8988T (cell line): ENCODE measurements around the gene G3BP2.

Experiments
- DNase-seq: peaks from one replicate; pipeline ENCODE4 v3.0.0; 2011

Gene G3BP2

DNA sequence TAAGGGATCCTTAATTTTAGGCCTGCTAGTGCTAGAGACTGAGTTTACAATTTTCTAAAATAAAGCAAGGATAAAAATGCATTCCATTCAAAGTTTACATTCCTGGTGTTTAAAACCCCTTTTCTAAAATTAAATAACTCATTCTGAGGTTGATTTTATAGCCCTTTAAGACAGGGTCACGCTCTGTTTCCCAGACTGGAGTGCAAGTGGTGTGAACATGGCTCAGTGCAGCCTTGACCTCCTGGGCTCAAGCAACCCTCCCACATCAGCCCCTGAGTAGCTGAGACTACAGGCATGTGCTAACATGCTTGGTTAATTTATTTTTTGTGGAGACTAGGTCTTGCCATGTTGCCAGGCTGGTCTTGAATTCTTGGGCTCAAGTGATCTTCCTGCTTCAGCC is 36.0 kb downstream of the G3BP2 start:
- no peak for DNase-seq

GRCh38 chr4:75634951-75635350 is 38.3 kb downstream of the G3BP2 start:
- no peak for DNase-seq

DNA sequence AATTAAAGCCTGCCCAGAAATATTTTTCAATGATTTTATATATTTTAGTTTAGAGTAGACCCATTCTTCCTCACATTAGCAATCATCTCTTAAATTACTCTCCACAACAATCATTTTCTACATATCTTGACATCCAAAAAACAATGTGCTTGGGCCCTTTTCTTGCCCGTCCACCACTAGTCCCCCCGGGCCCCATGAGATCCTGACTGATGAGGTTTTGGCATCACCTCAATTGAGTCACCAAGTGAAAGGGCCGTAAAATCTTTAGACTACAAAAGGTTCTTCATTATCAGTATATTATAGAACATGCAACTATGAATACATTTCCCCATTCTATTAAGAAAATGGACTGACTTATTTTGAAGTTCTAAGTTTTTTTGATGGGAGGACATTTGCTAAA is 38.9 kb downstream of the G3BP2 start:
- no peak for DNase-seq

DNA sequence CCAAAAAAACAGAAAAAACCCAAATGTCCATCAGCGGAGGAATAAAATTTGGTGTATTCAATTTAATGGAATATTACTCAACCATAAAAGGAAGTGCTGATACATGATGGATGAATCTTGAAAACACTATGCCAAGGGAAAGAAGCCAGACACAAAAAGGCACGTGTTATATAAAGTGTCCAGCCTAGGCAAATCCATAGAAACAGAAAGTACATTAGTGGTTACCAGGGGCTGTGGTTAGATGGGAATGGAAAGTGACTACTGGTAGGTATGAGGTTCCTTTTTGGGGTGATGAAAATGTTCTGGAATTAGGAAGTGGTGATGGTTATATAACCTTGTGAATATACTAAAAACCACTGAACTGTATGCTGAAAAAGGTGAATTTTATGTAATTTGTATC is 39.4 kb downstream of the G3BP2 start:
- DNase-seq, result no peak

DNA sequence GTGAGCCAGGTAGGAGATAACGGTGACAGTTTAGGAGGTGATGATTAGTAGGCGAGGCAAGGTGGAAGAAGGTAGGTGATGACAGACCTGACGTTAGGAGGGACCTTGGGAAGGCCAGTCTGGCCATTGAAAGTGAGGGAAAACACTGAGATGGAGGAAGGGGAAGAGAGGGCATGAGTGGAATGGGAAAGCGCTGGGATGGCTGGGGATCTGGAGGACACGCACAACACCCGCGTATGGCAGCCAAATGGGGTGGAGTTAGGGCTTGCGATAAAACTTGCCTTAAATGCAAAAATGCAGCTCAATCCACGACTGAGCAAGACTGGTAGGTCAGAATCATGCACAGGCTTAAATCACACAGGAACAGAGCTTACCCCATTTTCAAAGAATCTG is 42.3 kb downstream of the G3BP2 start:
- no peak for DNase-seq

- no peak for DNase-seq
Observed at GRCh38 chr4:75630174-75630936, 42.9 kb downstream of the G3BP2 start, which contains the start of gene CDKL2. Gene CDKL2 (minus strand): TSS chr4:75630528. CDS start chr4:75625988, 4,540 bp downstream.

DNA sequence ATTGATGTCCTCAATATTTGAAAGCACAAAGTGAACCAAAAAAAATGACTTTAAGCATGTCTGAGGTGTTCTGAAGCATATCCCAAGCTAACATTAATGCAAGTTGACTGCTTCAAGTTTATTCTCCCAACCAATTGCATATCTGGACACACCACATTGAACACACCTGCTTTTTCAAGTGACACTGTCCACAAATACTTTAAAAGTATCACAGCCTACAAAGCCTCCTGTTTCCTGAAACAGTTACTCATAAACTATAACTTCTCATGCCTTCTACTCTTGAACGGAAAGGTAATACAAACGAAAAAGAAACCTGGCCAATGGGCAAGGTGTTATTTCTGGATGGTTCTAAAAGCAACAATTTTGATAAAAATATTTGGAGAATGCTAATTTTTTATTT is 44.0 kb downstream of the G3BP2 start:
- DNase-seq, result no peak

DNA sequence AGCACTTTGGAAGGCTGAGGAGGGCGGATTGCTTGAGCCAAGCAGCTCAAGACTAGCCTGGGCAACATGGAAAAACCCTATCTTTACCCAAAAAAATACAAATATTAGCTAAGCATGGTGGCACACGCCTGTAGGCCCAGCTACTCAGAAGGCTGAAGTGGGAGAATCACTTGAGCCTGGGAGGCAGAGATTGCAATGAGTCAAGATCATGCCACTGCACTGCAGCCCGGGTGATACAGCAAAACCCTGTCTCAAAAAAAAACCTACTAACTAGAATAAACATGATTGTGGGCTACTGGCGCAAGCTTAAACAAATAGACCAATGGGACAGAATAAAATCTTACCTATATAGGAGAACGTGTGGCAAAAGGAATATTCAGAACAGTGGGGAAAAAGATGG is 50.2 kb downstream of the G3BP2 start:
- DNase-seq, result no peak

- DNase-seq, result no peak
Observed at GRCh38 chr4:75621715-75622114, 51.5 kb downstream of the G3BP2 start.

GRCh38 chr4:75612306-75612705 is 60.9 kb downstream of the G3BP2 start:
- no peak for DNase-seq

- no peak for DNase-seq
Observed at GRCh38 chr4:75605928-75606327, 67.3 kb downstream of the G3BP2 start.

- DNase-seq, result no peak
Observed at GRCh38 chr4:75599647-75600046, 73.6 kb downstream of the G3BP2 start.

DNA sequence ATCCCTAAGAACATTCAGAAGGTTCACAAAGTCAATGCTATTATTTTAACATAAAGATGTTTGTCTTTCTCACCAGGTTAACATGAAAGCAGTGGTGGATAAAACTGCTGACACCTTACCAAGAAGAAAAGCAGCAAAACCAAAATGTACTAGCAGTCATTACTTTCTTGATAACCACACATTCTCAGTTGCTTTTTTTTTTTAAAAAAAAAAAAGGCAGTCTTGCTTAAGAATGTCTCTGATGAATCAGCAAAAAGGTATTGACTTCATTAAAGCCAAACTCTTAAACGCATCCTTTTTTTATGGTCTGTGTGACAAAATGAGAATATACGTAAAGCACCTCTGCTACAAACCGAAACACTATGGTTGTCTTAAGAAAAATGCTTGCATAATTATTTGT is 74.8 kb downstream of the G3BP2 start:
- no peak for DNase-seq

DNA sequence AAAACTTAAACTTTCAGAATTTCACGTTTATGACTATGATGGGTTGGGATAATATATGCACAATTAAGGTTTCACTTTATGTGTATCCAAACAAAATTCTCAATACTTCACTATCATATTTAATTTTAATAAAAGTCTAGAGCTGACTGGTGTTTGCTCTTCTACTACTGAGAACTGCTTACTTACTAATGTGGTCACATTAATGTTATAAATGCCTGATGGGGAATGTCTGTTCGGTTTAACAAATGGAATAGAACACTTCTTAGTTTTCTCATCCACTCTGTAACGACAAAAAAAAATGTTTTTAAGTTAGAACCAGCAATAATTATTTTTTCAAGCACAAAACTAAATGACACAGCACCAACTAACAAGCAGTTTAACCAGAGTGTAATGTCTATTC is 77.2 kb downstream of the G3BP2 start:
- DNase-seq, result no peak

DNA sequence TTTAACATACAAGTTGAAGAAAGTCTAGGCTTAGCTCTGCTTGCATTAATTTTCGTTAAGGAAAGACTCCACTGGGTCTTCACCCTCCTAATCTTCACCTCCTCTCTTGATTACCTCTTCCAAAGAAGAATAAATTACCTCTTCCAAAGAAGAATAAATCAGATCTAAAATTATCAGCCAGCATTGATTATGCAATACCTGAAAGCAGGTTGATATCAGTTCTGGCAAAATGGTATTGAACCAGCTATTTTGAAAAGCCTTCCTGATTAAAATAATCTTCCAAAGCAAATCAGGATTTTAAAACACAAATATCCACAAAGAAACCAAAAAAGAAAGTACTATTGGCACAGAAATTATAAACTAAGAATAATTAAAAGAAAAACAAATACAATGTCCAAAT is 79.8 kb downstream of the G3BP2 start:
- no peak for DNase-seq
